Measurements from ENCODE around the gene MCF2L2.

DNA sequence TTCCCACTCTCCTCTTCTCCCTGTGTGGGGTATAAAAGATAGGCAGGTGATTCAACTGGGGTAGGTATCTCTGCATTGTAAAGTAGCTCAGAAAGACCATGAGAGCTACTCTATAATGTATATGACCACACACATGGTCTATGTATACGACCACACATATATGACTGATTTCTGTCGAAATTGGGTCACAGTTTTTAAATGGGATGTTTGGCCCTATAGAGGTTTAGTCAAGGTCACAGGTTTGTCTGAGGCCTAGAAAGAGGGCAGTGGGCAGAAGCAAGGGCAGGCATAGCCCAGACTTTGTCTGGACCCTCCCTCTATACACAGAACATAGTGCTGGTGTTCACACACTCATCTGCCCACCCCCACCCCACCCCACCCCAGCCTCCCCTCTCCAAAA, 270.3 kb downstream of the MCF2L2 start:
- TF ChIP-seq CTCF (conservative IDR thresholded peaks at IDR 0.05; ENCODE audit: low read depth in 2 of 2), result no peak
- no peak for TF ChIP-seq EZH2 (IDR thresholded peaks at IDR 0.05; ENCODE audit: low read depth, unreplicated experiment)
- TF ChIP-seq EZH2phosphoT487 (IDR thresholded peaks at IDR 0.05; ENCODE audit: unreplicated experiment), result no peak
- TF ChIP-seq POLR2AphosphoS5 (IDR thresholded peaks at IDR 0.05; ENCODE audit: low read depth), result no peak
- no peak for TF ChIP-seq CREB1 (CRISPR knock-in tag; IDR thresholded peaks at IDR 0.05; ENCODE audit: low read depth)
- TF ChIP-seq REST (IDR thresholded peaks at IDR 0.05; ENCODE audit: unreplicated experiment), result no peak
- TF ChIP-seq JUNB (IDR thresholded peaks at IDR 0.05; ENCODE audit: unreplicated experiment), result no peak
- TF ChIP-seq, protein P1, sequence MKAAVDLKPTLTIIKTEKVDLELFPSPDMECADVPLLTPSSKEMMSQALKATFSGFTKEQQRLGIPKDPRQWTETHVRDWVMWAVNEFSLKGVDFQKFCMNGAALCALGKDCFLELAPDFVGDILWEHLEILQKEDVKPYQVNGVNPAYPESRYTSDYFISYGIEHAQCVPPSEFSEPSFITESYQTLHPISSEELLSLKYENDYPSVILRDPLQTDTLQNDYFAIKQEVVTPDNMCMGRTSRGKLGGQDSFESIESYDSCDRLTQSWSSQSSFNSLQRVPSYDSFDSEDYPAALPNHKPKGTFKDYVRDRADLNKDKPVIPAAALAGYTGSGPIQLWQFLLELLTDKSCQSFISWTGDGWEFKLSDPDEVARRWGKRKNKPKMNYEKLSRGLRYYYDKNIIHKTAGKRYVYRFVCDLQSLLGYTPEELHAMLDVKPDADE (IDR thresholded peaks at IDR 0.05), result no peak
- TF ChIP-seq ZNF331 (CRISPR knock-in tag; IDR thresholded peaks at IDR 0.05; ENCODE audit: low read depth), result no peak
- TF ChIP-seq NANOG (IDR thresholded peaks at IDR 0.05; ENCODE audit: borderline replicate concordance), result no peak
- TF ChIP-seq STAT1 (IDR thresholded peaks at IDR 0.05; ENCODE audit: unreplicated experiment), result no peak

Data from GM23338 (cell line).